CD4-positive, alpha-beta T cell treated with Interferon gamma for 1 hour (primary cell): ENCODE data around the gene SMYD5.
A peak's percentile ranks its signal among the peaks of the same experiment; 100 is the strongest.

ENCODE experiments used
- DNase-seq: peaks from one replicate; pipeline ENCODE4 v3.0.0-alpha.2; 2020

The SMYD5 gene

GRCh38 chr2:73243884-73244570, 30.0 kb downstream of the SMYD5 start:
- DNase-seq, result no peak

GRCh38 chr2:73244580-73244979, 30.5 kb downstream of the SMYD5 start:
- DNase-seq, result no peak

- no peak for DNase-seq
Measured at GRCh38 chr2:73246850-73247249, 32.8 kb downstream of the SMYD5 start.

GRCh38 chr2:73249636-73250035, 35.6 kb downstream of the SMYD5 start:
- DNase-seq, result no peak

- DNase-seq, result no peak
Measured at GRCh38 chr2:73250872-73251846, 37.1 kb downstream of the SMYD5 start.

- no peak for DNase-seq
Measured at GRCh38 chr2:73252238-73253027, 38.4 kb downstream of the SMYD5 start.

GRCh38 chr2:73253400-73253799, 39.4 kb downstream of the SMYD5 start:
- DNase-seq, result no peak

- DNase-seq, result peak; percentile 31
Measured at GRCh38 chr2:73253901-73254300, 39.9 kb downstream of the SMYD5 start.

- DNase-seq, result no peak
Measured at GRCh38 chr2:73254343-73255006, 40.4 kb downstream of the SMYD5 start.

GRCh38 chr2:73255007-73255644, 41.1 kb downstream of the SMYD5 start:
- DNase-seq, result no peak

GRCh38 chr2:73255907-73256617, 42.0 kb downstream of the SMYD5 start:
- DNase-seq, result no peak

GRCh38 chr2:73256618-73256922, 42.5 kb downstream of the SMYD5 start:
- DNase-seq, result no peak

GRCh38 chr2:73257021-73257420, 43.0 kb downstream of the SMYD5 start:
- DNase-seq, result no peak

GRCh38 chr2:73257425-73258125, 43.5 kb downstream of the SMYD5 start:
- DNase-seq, result peak; percentile 23

GRCh38 chr2:73258186-73258912, 44.3 kb downstream of the SMYD5 start:
- DNase-seq, result no peak

- no peak for DNase-seq
Measured at GRCh38 chr2:73258913-73259215, 44.8 kb downstream of the SMYD5 start.

- DNase-seq, result no peak
Measured at GRCh38 chr2:73259276-73259675, 45.2 kb downstream of the SMYD5 start.

- DNase-seq, result no peak
Measured at GRCh38 chr2:73259704-73260337, 45.8 kb downstream of the SMYD5 start.

GRCh38 chr2:73260338-73260984, 46.4 kb downstream of the SMYD5 start:
- no peak for DNase-seq
